Tibial nerve (tissue), 4 donors: Measurements from ENCODE around the gene HNRNPM.
"Not testable (repeated sequence)": the region's sequence is repeated elsewhere in the genome, so short reads cannot be mapped to it uniquely, and the experiment has no call there.

Experiments
- EP300 ChIP-seq, 2 donors: sonication (generic); formaldehyde crosslinking; IDR thresholded peaks; one replicate each; pipeline ENCODE4 v1.6.1; 2017; ENCODE audit warnings: antibody characterized with exemption in 2 of 2, mild to moderate bottlenecking in 1 of 2
- TF ChIP-seq, protein P1 (sequence below), 5 experiments: fragments of 200-600 bp in 3 of 5; fragments of 450-650 bp in 2 of 5; sonication (generic) in 3 of 5; IDR thresholded peaks; one replicate each; pipeline ENCODE4 v1.5.1; 2016 to 2019; ENCODE audit warnings: antibody characterized with exemption in 5 of 5, mild to moderate bottlenecking in 3 of 5, moderate library complexity in 2 of 5

GRCh38 chr19:8425331-8425730 lies 19.4 kb upstream of the HNRNPM start:
- TF ChIP-seq, protein P1, sequence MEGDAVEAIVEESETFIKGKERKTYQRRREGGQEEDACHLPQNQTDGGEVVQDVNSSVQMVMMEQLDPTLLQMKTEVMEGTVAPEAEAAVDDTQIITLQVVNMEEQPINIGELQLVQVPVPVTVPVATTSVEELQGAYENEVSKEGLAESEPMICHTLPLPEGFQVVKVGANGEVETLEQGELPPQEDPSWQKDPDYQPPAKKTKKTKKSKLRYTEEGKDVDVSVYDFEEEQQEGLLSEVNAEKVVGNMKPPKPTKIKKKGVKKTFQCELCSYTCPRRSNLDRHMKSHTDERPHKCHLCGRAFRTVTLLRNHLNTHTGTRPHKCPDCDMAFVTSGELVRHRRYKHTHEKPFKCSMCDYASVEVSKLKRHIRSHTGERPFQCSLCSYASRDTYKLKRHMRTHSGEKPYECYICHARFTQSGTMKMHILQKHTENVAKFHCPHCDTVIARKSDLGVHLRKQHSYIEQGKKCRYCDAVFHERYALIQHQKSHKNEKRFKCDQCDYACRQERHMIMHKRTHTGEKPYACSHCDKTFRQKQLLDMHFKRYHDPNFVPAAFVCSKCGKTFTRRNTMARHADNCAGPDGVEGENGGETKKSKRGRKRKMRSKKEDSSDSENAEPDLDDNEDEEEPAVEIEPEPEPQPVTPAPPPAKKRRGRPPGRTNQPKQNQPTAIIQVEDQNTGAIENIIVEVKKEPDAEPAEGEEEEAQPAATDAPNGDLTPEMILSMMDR (IDR thresholded peaks at IDR 0.05): not testable (repeated sequence)
- not testable (repeated sequence) for TF ChIP-seq EP300 (IDR thresholded peaks at IDR 0.05)
